CD4-positive, alpha-beta T cell treated with Interleukin-6 at 100 ng/mL for 8 hours (primary cell): ENCODE measurements around the gene DSCAM.
"Not testable (repeated sequence)": the region's sequence is repeated elsewhere in the genome, so short reads cannot be mapped to it uniquely, and the experiment has no call there.

Experiments
- DNase-seq: peaks from one replicate; pipeline ENCODE4 v3.0.0-alpha.2; 2020; ENCODE audit warnings: mixed read lengths, low spot score

Gene DSCAM

GRCh38 chr21:40242586-40243265 lies 604.2 kb downstream of the DSCAM start:
- no peak for DNase-seq

DNA sequence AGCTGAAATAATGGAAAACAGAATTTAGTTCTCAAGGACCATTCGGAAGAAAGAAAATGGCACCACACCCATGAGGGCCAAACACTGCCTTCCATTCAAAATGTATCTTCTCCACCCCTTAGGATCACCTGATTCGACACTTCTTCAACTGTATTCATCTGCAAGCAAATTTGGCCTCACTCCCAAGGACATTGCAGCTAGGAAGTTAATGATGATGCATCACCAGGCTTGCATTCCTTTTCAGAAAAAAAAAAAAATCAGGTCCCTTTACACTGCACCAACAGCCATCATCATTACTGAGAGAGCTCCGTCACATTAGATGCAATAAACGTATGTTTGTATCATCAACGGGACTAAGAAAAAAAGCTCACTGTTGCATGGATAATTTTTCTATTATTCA lies 611.4 kb downstream of the DSCAM start:
- DNase-seq: no peak

GRCh38 chr21:40231979-40232378 lies 615.0 kb downstream of the DSCAM start:
- no peak for DNase-seq

DNA sequence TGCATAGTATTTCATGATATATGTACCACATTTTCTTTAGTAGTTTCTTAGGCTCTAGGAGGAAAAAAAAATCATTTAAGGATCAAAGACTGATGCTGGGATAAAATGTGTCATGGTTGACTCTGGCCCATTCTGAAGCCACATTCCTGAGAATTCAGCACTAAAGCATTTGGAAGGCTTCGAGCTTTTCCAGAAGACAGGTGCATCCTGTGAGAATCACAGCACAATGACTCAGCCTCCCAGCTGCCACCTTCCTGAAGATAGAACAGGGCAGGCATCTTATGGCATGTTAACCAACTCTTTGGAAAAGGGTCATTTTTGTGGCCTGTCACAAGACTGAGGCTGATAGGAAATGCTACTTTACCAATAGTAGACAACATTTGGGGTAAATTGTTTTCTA lies 619.9 kb downstream of the DSCAM start:
- no peak for DNase-seq

DNA sequence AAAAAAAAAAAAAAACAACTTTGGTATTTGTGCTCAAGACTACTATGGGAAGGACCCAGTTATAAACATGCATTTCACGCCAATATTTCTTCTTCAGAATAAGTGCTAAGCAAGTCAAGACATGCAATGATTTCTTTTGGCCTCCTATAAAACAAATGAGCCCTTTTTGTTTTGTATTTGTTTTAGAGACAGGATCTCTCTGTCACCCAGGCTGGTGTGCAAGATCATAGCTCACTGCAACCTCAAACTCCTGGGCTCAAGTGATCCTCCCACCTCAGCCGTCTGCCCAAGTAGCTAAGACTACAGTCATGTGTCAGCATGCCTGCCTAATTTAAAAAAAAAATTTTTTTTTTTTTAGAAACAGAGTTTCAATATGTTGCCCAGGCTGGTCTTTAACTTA lies 631.0 kb downstream of the DSCAM start:
- no peak for DNase-seq

GRCh38 chr21:40210251-40210650 lies 636.7 kb downstream of the DSCAM start:
- no peak for DNase-seq

- DNase-seq: no peak
Observed at GRCh38 chr21:40208948-40209345, 638.0 kb downstream of the DSCAM start.

DNA sequence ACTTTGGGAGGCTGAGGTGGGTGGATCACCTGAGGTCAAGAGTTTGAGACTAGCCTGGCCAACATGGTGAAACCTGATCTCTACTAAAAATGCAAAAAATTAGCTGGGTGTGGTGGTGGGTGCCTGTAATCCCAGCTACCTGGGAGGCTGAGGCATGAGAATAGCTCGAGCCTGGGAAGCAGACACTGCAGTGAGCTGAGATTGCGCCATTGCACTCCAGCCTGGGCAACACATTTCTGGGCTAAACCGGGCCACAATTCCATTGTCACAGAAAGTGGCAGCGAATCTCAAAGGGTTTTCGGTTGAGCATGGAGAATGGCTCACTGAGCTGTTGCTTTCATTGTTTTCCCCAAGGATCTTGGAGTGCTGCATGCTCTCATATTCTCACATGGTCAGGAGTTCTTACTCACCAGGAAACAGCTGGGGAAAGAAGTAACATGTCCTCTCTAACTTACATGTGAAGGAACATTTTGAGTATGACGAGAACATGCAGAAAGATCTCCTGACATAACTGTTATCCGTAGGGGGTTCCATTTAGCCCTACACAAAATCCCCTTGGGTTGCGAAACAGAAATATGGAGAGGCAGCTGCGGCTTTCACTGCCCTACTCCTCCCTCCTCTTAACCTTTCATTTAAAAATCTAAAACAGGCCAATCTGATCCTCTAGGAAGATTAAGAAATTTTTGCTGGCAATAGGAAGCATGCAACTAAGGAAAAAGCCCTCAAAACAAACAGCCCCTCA lies 638.6 kb downstream of the DSCAM start:
- DNase-seq: no peak

- no peak for DNase-seq
Observed at GRCh38 chr21:40200946-40201345, 646.0 kb downstream of the DSCAM start.

DNA sequence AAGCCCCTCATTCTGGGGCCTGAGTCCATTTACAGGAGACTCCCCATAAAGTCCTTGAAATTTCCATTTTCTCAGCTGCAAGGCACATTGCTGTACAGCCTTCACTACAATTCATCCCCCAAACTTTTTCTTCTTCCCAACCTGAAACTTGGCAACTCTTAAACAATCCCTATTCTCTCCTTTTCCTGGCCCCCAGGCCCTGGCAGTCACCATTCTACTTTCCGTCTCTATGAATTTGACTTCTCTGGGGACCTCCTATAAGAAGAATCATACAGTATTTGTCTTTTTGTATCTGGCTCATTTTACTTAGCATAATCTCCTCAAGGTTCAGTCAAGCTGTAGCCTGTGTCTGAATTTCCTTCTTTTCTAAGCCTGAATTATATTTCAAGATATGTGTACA lies 646.8 kb downstream of the DSCAM start:
- DNase-seq: no peak

GRCh38 chr21:40194185-40194980 lies 652.6 kb downstream of the DSCAM start:
- no peak for DNase-seq

DNA sequence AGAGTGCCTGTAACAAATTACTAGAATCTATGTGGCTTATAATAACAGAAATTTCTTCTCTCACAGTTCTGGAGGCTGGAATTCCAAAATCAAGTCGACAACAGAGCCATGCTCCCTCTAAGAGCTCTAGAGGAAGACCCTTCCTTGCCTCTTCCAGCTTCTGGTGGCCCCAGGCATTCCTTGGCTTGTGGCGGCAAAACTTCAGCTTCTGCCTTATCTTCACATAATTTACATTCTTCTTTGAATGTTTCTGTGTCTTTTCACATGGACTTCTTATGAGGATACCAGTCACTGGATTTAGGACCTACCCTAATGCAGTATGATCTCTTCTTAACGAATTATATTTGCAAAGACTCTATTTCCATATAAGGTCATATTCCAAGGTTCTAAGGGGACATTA lies 655.3 kb downstream of the DSCAM start:
- DNase-seq: no peak

- no peak for DNase-seq
Observed at GRCh38 chr21:40191196-40191595, 655.8 kb downstream of the DSCAM start.

DNA sequence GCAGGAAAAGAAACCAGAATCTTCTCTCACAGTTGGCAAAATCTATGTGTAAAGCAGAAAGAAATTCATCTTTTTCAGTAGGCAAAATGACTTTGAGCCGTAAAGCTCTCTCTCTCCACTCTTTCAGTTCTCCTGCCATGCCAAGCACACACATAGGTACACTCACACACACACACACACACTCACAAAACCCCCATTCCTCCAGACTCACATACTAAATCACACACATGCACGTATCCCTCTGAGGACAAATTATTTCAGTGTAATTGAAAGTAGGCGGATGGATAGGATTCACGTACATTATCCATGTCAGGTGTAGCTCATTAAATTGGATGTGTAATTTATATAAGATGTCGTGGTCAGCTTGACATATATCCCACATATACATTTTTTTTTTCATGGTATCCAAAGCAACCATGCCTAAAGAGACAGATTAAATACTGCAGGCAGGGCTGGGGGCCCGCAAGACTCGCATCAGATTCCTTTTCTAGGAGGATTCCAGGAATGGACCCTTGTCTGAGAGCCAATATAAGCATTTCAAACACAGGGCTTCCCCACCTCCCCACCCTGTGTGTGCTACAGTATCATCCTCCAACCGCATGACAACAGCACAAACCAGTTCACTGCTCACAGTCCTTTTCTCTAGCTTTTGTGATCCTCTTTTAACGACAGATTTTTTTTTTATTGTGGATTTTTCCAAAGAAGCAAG lies 658.9 kb downstream of the DSCAM start:
- DNase-seq: no peak

GRCh38 chr21:40187244-40187643 lies 659.7 kb downstream of the DSCAM start:
- no peak for DNase-seq

DNA sequence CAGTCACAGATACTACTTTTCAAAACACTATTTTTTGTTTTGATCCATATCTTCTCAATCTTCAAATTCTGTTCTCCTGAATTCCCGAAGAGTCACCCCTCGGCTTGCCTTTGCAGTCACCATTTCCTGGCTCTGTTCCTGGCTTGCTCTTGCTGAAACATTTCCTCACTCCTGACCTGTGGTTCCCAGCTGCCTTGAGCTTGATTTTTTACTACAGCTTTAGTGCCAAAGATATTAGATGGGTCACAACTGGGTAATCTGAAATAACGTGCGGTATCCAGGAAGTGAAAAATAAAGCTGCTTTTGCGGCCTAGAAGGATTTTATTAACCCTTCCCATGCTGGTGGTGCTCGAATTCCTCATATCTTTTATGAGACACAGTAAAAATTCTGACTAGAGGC lies 660.9 kb downstream of the DSCAM start:
- DNase-seq: no peak

GRCh38 chr21:40185208-40185607 lies 661.8 kb downstream of the DSCAM start:
- DNase-seq: no peak

GRCh38 chr21:40182491-40182890 lies 664.5 kb downstream of the DSCAM start:
- not testable (repeated sequence) for DNase-seq

- DNase-seq: no peak
Observed at GRCh38 chr21:40179166-40179565, 667.8 kb downstream of the DSCAM start.

- DNase-seq: no peak
Observed at GRCh38 chr21:40178726-40179125, 668.2 kb downstream of the DSCAM start.

- DNase-seq: no peak
Observed at GRCh38 chr21:40177979-40178378, 669.0 kb downstream of the DSCAM start.

DNA sequence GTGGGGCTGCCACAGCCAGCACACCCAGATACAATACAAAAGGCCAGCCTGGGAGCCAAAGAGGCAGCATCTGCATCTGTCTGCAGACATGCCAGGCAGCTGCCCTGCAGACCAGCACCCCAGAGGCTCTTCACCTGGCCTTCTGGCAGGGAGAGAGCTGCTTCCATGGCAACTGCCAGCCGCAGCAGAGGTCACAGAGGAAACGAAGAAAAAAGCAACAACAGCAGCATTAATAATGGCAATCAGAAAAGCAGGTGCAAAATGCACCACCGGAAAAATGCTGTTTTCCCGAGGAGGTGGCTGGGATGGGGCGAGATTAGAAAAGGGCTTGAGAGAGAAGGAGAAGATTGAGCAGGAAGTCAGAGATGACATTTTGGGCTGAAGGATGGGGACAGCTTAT lies 670.2 kb downstream of the DSCAM start:
- no peak for DNase-seq
